NB4 (cell line): ENCODE measurements around the gene MITD1.
"Not testable (repeated sequence)": the region's sequence is repeated elsewhere in the genome, so short reads cannot be mapped to it uniquely, and the experiment has no call there.

ENCODE experiments used
- DNase-seq: peaks from one replicate; pipeline ENCODE4 v3.0.0; 2010; ENCODE audit warnings: low read depth
- H3K4me3 ChIP-seq: one replicate; pipeline ENCODE4 v1.5.1; 2011; ENCODE audit warnings: mild to moderate bottlenecking, low read depth, low read length, moderate library complexity
- CTCF ChIP-seq: IDR thresholded peaks from one replicate; pipeline ENCODE4 v1.5.1; 2012; ENCODE audit warnings: low read depth, low read length
- MYC ChIP-seq: IDR thresholded peaks from 2 replicates; pipeline ENCODE4 v1.6.1; 2011; ENCODE audit warnings: low read depth, low read length
- POLR2A ChIP-seq: IDR thresholded peaks from 2 replicates; pipeline ENCODE4 v1.6.1; 2011; ENCODE audit warnings: mild to moderate bottlenecking; ENCODE audit not compliant: insufficient read length; ENCODE audit errors: extremely low read depth
- TF ChIP-seq, protein P1 (sequence below): IDR thresholded peaks from 2 replicates; pipeline ENCODE4 v1.6.1; 2011; ENCODE audit warnings: low read depth, low read length

Gene MITD1

GRCh38 chr2:99141110-99142108 lies 39.4 kb downstream of the MITD1 start, which contains the start of gene C2orf15:
Gene C2orf15, plus strand, starts transcription at chr2:99141707. Its CDS starts 8,852 bp downstream, at chr2:99150559.
- peak; percentile 97 for DNase-seq
- TF ChIP-seq CTCF (no peak), MYC (peak; percentile 33; the same call in 1 of the 2 replicates), POLR2A (peak; percentile 66)
- TF ChIP-seq, protein P1, sequence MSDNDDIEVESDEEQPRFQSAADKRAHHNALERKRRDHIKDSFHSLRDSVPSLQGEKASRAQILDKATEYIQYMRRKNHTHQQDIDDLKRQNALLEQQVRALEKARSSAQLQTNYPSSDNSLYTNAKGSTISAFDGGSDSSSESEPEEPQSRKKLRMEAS: peak; percentile 21; the same call in 1 of the 2 replicates
- H3K4me3 ChIP-seq: peak within 1 kb of the TSS; percentile 80

DNA sequence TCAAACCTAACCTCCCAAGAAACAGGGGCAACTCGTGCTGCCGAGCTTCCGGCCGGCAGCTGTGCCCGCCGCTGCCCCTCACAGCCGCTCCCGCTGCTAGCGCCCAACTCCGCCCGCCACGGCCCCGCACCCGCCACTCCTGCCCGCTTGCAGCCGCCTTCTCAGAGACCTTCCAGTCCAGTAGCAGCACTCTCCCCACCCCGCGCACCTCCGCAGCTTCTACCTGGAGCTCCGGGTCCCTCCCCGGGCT lies 40.1 kb downstream of the MITD1 start:
- no peak for DNase-seq
- no peak for TF ChIP-seq CTCF
- TF ChIP-seq, protein P1: peak; percentile 22; the same call in 1 of the 2 replicates

DNA sequence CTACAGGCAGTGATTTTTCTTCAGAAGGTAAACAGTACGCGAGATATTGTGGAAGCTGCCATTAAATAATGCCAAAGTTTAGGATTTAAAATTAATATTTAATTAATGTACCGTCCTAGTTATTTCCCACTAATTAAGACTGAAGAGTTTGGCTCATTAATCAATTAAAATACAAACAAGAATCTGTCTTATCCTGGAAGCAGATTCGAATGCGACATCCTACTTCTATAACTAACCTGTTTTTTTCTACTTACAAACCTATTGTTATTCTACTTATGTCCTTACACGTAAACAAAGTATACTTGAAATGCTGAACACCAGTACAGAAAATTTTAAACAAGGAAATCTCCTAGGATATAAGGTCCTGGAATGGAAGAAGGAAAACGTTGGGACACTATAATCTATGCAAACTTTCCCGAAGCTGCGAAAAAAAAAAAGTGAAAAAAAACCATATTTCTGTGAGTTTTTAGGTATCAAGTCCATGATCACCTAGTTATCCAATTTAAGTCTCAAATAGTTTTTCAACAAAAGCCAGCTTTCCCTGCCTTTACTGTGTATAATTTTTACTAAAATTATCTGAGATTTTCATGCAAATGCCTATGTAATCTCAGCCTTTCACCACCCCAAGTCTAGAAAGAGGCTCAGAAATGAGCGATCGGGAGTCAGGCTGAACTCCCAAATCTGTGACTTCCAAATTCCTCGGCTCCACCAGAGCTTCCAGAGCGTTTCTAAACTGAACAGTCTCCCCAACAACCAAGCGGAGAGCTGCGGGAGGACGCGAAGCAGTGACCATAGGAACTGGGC lies 40.6 kb downstream of the MITD1 start:
- H3K4me3 ChIP-seq: peak overlapping the region; percentile 80
- no peak for TF ChIP-seq MYC
- TF ChIP-seq CTCF: no peak
- TF ChIP-seq, protein P1: no peak
- DNase-seq: no peak

More for the DNA sequence above, 40.1 kb downstream of the MITD1 start:
- H3K4me3 ChIP-seq: peak overlapping the region; percentile 80

DNA sequence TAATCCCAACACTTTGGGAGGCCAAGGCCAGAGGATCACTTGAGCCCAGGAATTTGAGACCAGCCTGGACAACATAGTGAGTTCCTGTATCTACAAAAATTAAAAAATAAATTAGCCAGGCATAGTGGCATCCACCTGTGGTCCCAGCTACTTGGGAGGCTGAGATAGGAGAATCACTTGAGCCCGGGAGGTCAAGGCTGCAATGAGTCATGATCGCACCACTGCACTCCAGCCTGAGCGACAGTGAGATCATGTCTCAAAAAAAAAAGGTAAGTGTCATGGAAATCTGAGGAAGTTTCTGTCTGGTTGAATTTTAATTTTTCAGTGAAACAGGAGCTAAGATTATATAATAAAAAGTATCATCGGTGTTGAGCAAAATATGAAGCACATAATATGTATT lies 41.9 kb downstream of the MITD1 start:
- no peak for DNase-seq
- TF ChIP-seq MYC (no peak), CTCF (no peak), POLR2A (no peak)
- TF ChIP-seq, protein P1: no peak

DNA sequence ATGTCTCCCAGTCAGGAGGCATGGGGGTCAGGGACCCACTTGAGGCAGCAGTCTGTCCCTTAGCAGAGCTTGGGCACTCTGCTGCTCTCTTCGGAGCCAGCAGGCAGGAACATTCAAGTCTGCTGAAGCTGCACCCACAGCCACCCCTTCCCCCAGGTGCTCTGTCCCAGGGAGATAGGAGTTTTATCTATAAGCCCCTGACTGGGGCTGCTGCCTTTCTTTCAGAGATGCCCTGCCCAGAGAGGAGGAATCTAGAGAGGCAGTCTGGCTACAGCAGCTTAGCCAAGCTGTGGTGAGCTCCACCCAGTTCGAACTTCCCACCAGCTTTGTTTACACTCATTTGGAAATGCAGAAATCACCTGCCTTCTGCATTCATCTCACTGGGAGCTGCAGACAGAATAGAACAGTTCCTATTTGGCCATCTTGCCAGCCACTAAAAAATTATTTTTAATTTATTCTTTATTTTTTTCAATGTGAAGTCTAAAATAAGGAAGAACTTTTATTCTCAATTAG lies 45.8 kb downstream of the MITD1 start:
- DNase-seq: not testable (repeated sequence)

More for the DNA sequence above, 41.9 kb downstream of the MITD1 start:
- no peak overlapping the region for H3K4me3 ChIP-seq

GRCh38 chr2:99127981-99128380 lies 52.9 kb downstream of the MITD1 start:
- DNase-seq: no peak
- TF ChIP-seq, protein P1: no peak
- TF ChIP-seq CTCF (no peak), POLR2A (no peak), MYC (no peak)
- no peak overlapping the region for H3K4me3 ChIP-seq

More for the DNA sequence above, 45.8 kb downstream of the MITD1 start:
- not testable (repeated sequence) for H3K4me3 ChIP-seq
